Right lobe of liver (tissue), 6 donors: ENCODE data around the gene PKP3. TPM values are rescaled to one million over a fixed set of nuclear protein-coding genes. Genes with fewer than 3 reads are reported as not detected.
A peak's percentile ranks its signal among the peaks of the same experiment; 100 is the strongest.

ENCODE experiments used
- ATAC-seq, 4 donors: fragments of 200-7000 bp; cut with Tn5 transposase; one replicate each; pipeline ENCODE4 v1.9.1; 2020; ENCODE audit warnings: mild to moderate bottlenecking in 4 of 4, moderate library complexity in 4 of 4
- DNase-seq, 3 donors: peaks; one replicate each; pipeline ENCODE4 v3.0.0-alpha.2; 2020
- H3K27ac ChIP-seq, 3 donors: fragments of 200-600 bp; one replicate each; pipeline ENCODE4 v1.8.0; 2022
- H3K27me3 ChIP-seq, 2 donors: fragments of 200-600 bp; one replicate each; pipeline ENCODE4 v1.8.0; 2022
- H3K36me3 ChIP-seq, 4 donors: fragments of 200-600 bp; sonication (generic) in 1 of 4; one replicate each; pipeline versions ENCODE4 v1.5.1 to v1.8.0; 2017 to 2022; ENCODE audit warnings: control low read depth in 1 of 4
- H3K4me1 ChIP-seq, 4 donors: fragments of 200-600 bp; sonication (generic) in 1 of 4; one replicate each; pipeline versions ENCODE4 v1.5.1 to v1.8.0; 2017 to 2022; ENCODE audit warnings: control low read depth in 1 of 4
- H3K4me3 ChIP-seq, 3 donors: fragments of 200-600 bp; one replicate each; pipeline ENCODE4 v1.8.0; 2022
- H3K9me3 ChIP-seq, 4 donors: fragments of 200-600 bp; sonication (generic) in 1 of 4; one replicate each; pipeline versions ENCODE4 v1.5.1 to v1.8.0; 2017 to 2022; ENCODE audit warnings: control low read depth in 1 of 4
- CTCF ChIP-seq, 4 donors: fragments of 200-600 bp in 3 of 4; fragments of 450-650 bp in 1 of 4; IDR thresholded peaks; one replicate each; pipeline versions ENCODE4 v1.5.1 to v1.8.0; 2016 to 2022; ENCODE audit warnings: antibody characterized with exemption in 4 of 4, mild to moderate bottlenecking in 2 of 4
- POLR2A ChIP-seq: fragments of 450-650 bp; IDR thresholded peaks from one replicate; pipeline ENCODE4 v1.6.1; 2017; ENCODE audit warnings: antibody characterized with exemption, mild to moderate bottlenecking
- WGBS: methylation state at CpG from one replicate; pipeline ENCODE4 v1.1.6; 2018; ENCODE audit warnings: low coverage, low lambda C conversion rate; ENCODE audit not compliant: insufficient coverage; ENCODE audit errors: missing lambda C conversion rate; 5-methylcytosine and 5-hydroxymethylcytosine counted together
- intact Hi-C, 2 donors: fragments of 100-400 bp; cut with DNase I; formaldehyde crosslinking; loops; one replicate each; pipeline versions ENCODE4 v1.11.2 to v1.14.1; 2022
- total RNA-seq, 6 experiments: library from RNA; depleted of rRNA in 2 of 6; stranded (reverse); fragments of >200 nt in 2 of 6; fragmentation: NEBNext Ultra II Directional in 3 of 6; extraction: Animal tissue kit (Norgen Biotek cat#: 25700) in 3 of 6; gene quantifications; one replicate each; pipeline versions ENCODE4 v1.1.0 to v1.2.4, GENCODE V29; 2016 to 2023
- donor health status: DM: no; HTN: yes; CAD: no.
- donor health status: DM: no; HTN: no; CAD: no.
- donor health status: DM: no; HTN: no; CAD: no.
- donor health status: DM: no; HTN: yes; CAD: no.
- donor health status: DM: no; HTN: yes; CAD: no.

The PKP3 gene
- total RNA-seq, 6 experiments from 2014 or later = 0.43 to 1.5 (median 0.47) TPM; not detected in 3

- intact Hi-C loops = loop anchor here (5.0 to 10.0 kb wide), 3 partner anchors 36 to 119 kb away; partner anchors contain the start of genes ANO9 (in 1 of the 2) and PTDSS2 (in 1 of the 2)
- TF ChIP-seq POLR2A = no peak
- no peak for TF ChIP-seq CTCF (IDR thresholded peaks at IDR 0.05)
- H3K36me3 ChIP-seq = no peaks in the 10 kb centered on the region
- peaks cover 0 to 41% (median 18%) of the 10 kb centered on the region in 4 donors for H3K4me1 ChIP-seq
- peak overlapping the region; percentile 59 to 70 (median 66) for H3K4me3 ChIP-seq
- peak overlapping the region; percentile 64 to 77 (median 64) for H3K27ac ChIP-seq
- no peaks in the 10 kb centered on the region for H3K27me3 ChIP-seq
- no peaks in the 10 kb centered on the region for H3K9me3 ChIP-seq
- DNase-seq (peak in 2 of 3 donors; percentile 61 to 63), ATAC-seq (peak in 2 of 4 donors; percentile 0 to 1)
- no CpG with 5 or more reads among the region's 47 CpGs for WGBS
Observed at GRCh38 chr11:405954-406795, 12.2 kb downstream of the PKP3 start.

- Histone ChIP-seq H3K27me3 (no peaks in the 10 kb centered on the region), H3K4me1 (peaks cover 0 to 41% (median 18%) of the 10 kb centered on the region in 4 donors), H3K36me3 (no peaks in the 10 kb centered on the region), H3K27ac (peak overlapping the region; percentile 64 to 77 (median 64)), H3K4me3 (peak overlapping the region; percentile 59 to 70 (median 66)), H3K9me3 (no peaks in the 10 kb centered on the region)
- DNase-seq = peak; percentile 92 to 94 (median 94)
- intact Hi-C loops = loop anchor here (5.0 to 10.0 kb wide), 3 partner anchors 35 to 118 kb away; partner anchors contain the start of genes ANO9 (in 1 of the 2) and PTDSS2 (in 1 of the 2)
- 7% methylated on average over 3 of the region's 91 CpGs for WGBS
- TF ChIP-seq POLR2A (peak; percentile 48), CTCF (IDR thresholded peaks at IDR 0.05) (peak; percentile 17 to 47 (median 29))
- ATAC-seq = peak; percentile 60 to 67 (median 64)
Observed at GRCh38 chr11:406796-407650, 13.0 kb downstream of the PKP3 start.

GRCh38 chr11:407651-408123 is 13.7 kb downstream of the PKP3 start:
- peak overlapping the region in 1 of 3 donors; percentile 67 for H3K27ac ChIP-seq
- no peaks in the 10 kb centered on the region for H3K9me3 ChIP-seq
- ATAC-seq (peak in 1 of 4 donors; percentile 1), DNase-seq (no peak)
- intact Hi-C loops = loop anchor here (5.0 to 10.0 kb wide), 3 partner anchors 35 to 117 kb away; partner anchors contain the start of genes ANO9 (in 1 of the 2) and PTDSS2 (in 1 of the 2)
- WGBS = 72% methylated on average over 14 of the region's 28 CpGs
- H3K4me1 ChIP-seq = peaks cover 0 to 41% (median 18%) of the 10 kb centered on the region in 4 donors
- no peaks in the 10 kb centered on the region for H3K27me3 ChIP-seq
- no peaks in the 10 kb centered on the region for H3K36me3 ChIP-seq
- peak overlapping the region in 1 of 3 donors; percentile 27 for H3K4me3 ChIP-seq
- no peak for TF ChIP-seq CTCF (IDR thresholded peaks at IDR 0.05)
- no peak for TF ChIP-seq POLR2A
